NCI-H2196 treated with DMSO at 0.1 percent for 48 hours (cell line): ENCODE measurements around the gene BACH1.

Source experiments
- DNase-seq: peaks from one replicate; lab custom pipeline; 2025; ENCODE audit not compliant: unreplicated experiment; lab: John Stamatoyannopoulos, UW

Gene BACH1

DNA sequence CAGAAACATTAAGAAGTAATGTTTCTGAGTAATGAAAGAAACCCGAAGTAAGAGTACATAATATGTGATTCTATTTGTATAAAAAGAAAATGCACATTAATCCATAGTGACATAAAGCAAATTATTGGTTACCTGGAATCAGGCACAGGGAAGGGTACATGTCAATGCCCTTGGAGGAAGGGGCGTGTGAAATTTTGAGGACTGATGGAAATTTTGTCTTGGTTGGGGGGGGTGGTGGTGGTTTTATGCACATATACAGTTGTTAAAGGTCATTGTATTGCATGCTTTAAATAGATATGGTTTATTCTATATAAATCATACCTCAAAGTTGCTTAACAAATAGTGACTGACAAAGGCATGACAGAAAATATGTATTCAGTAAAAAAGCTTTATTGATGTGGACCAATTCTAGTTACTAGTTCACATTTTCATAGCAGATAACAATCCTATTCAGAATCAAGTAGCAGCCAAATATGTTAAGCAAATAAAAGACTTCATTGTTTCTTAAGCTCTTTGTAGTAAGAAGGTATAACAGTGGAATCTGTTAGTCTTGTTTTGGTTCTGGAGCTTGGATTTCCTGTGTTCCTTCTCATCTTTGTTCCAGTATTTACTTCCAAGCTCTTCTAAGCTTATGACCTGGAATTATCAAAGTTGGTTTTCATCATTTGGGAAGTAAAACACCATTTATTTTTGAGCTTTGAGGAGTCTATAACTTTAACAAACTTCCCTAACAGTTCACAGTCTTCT lies 15.1 kb downstream of the BACH1 start:
- DNase-seq = no peak

DNA sequence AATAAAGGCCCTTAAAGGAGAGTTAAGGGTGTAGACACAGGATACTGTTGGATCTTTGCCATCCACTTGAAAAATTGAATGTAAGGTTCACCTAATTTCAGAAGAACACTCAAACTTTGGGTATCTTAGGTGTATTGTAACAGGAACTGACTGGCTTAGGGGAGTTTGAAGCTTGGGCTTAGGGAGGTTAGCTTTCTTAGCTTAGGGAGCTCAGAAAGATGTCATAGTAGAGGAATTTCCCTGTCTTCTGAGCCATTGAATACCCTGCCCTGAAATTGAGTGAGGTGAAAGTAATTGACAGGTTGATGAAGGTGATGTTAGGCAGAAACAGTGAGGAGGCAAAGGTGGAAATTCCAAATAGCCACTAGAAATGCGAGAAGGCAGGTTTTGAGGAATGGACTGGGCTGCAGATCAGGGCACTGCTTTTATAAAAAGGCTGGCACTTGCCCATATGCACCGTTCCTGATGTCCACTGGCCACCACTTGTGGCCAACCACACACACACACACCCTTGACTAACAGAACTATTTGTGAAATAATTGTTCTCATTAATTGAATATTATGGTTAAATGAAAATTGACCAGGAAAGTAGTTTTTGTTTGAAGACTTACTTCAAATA lies 16.5 kb downstream of the BACH1 start:
- DNase-seq = no peak

DNA sequence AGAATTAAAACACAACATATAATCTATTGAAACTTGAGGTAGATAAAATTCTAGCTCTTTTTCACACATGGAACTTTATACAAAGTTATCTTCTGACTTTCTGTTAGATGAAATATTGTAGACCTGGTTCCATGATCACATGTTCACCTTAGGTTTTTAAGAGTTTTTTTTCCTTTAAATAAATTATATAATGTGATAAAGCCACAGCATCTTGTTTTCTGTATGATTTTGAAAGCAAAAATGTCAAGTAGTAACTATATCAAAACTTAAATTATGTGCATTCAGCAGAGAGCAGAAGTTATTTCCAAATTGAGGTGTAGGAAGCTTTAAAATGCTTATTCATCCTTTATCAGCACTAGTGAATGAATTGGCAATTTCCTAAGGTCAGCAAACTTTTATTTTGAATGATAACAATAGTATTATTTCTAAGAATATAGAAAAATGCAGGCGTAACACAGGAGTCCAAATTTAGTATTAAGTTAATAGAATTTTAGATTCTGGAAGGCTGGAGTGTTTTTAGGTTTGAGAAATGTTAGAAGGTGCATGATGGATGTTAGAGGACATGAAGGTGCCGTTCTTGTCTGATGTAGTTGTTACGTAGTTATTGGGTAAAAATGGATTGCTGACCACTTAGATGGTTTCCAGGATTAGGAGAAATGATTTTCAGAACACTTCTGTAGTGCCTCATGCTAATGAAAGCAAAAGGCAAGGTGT lies 17.5 kb downstream of the BACH1 start:
- no peak for DNase-seq

DNA sequence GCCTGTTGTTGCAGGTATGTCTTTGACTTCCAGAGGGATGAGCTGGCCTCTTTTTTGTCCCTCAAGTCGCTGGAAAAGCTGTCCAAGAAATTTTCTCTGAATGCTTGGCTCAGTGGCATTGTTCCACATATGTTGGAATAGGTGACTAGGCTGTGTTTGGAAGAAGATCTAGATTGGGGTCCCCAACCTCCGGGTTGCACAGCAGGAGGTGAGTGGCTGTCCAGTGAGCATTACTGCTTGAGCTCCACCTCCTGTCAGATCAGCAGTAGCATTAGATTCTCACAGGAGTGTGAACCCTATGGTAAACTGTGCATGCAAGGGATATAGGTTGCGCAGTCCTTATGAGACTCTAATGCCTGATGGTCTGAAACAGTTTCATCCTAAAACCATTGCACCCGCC lies 18.1 kb downstream of the BACH1 start:
- DNase-seq = no peak

DNA sequence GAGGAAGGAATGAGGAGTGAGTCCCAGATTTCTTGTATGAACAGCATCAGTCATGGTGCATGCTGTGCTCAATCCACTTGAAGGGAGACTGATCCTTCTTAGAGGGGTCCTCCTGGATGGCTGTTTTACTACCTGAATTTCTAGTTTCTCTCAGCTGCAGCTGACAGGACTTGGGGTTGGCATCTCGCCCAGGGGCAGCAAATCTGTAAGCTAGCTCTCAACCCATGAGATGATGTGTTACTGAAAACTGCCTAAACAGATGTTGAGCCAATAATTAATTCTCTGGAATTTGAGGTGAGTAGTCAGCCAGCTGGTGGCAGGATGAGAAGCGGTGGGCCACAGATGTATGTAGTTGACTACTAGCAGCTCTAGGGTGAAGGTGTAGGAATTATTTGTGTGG lies 19.6 kb downstream of the BACH1 start:
- no peak for DNase-seq

DNA sequence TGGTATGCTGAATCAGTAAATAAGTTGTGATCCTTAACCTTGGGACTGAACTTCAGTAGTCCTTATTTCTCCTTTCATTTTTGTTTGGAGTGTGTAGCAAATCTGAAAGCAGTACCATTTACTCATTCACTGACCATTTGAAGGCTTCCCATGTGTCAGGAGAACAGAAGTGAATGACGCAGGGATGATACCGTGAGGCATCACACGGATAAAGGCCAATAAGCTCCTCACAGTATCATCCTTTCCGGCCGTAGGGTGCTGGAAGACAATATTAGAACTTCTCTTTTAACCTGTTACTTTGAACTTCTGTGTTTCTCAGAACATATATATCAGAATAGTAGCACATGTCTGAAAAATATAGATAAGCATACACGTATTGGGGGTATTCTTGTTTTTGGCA lies 21.3 kb downstream of the BACH1 start:
- DNase-seq = no peak

DNA sequence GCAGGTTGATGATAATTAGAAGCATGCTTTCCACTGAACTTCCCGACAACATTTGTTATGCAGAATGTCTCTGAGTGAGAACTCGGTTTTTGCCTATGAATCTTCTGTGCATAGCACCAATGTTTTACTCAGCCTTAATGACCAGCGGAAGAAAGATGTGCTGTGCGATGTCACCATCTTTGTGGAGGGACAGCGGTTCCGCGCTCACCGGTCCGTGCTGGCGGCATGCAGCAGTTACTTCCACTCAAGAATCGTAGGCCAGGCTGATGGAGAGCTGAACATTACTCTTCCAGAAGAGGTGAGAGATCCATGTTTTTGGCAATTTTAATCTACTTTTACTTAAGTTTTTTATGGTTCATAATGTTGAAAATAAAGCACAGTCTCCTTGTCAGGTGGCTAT lies 22.5 kb downstream of the BACH1 start:
- no peak for DNase-seq

DNA sequence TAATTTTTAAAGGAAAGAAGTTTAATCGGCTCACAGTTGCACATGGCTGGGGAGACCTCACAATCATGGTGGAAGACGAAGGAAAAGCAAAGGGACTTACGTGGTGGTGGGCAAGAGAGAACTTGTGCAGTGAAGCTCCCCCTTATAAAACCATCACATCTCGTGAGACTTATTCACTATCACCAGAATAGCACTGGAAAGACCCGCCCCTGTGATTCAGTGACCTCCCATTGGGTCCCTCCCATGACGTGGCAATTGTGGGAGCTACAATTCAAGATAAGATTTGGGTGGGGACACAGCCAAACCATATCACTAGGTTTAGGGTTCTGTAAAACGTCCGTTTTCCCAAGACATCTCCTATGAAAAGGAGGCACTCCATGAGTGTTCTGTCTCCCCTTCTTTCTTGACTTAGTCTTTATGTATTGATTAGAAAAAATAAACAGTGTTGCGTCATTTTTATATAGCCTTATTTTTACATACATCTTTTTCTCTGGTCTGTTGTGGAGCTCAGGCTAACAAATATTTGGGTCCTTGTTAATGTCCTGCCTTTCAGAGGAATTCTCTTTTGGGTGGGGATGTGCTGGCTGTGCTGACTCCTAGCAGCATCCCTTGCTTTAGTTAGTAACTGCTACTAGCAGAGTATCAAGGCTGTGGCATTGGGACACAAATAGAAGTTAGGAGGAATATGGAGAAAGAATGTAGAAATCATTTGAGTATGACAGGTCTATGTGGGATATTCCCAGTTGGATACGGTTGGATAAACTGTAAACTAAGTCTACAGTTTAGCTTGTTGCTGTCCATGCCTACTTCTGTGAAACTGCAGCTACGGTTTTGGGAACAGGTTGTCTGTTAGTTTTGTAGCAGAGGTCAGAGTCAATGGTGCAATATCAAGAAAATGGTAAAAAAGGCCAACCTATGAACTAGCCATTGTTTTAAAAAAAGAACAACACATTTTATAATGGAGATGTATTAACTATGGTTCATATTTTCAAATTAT lies 23.5 kb downstream of the BACH1 start:
- DNase-seq = no peak

DNA sequence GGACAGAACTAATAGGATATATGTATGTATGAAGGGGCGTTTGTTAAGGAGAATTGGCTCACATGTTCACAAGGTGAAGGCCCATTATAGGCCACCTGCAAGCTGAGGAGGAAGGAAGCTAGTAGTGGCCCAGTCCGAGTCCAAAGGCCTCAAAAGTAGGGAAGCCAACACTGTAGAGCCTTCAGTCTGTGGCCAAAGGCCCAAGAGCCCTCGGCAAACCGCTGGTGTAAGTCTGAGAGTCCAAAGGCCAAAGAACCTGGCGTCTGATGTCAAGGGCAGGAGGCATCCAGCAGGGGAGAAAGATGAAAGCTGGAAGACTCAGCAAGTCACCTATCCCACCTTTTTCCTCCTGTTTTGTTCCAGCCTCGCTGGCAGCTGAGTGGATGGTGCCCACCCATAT lies 24.5 kb downstream of the BACH1 start:
- no peak for DNase-seq

DNA sequence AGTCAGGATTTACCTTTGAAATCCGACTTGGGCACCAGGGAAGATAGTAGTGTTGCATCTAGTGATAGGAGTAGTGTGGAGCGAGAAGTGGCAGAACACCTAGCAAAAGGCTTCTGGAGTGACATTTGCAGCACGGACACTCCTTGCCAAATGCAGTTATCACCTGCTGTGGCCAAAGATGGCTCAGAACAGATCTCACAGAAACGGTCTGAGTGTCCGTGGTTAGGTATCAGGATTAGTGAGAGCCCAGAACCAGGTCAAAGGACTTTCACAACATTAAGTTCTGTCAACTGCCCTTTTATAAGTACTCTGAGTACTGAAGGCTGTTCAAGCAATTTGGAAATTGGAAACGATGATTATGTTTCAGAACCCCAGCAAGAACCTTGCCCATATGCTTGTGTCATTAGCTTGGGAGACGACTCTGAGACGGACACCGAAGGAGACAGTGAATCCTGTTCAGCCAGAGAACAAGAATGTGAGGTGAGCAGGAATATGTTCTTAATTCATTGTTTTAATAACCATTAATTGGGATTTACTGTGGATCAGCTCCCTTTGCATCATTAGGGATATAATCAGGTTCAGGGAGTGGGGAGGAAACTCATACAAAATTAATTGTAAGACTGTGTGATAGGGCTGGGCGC lies 28.3 kb downstream of the BACH1 start:
- DNase-seq = no peak

DNA sequence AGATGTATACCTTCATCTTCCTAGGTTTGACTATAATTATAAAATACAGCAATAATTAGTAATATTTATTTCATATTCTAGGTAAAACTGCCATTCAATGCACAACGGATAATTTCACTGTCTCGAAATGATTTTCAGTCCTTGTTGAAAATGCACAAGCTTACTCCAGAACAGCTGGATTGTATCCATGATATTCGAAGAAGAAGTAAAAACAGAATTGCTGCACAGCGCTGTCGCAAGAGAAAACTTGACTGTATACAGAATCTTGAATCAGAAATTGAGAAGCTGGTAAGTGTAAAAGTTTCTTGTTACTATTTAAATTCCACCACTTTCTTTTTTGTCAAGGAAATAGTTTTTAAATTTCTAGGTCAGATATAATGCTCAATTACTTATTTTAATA lies 30.7 kb downstream of the BACH1 start:
- no peak for DNase-seq

DNA sequence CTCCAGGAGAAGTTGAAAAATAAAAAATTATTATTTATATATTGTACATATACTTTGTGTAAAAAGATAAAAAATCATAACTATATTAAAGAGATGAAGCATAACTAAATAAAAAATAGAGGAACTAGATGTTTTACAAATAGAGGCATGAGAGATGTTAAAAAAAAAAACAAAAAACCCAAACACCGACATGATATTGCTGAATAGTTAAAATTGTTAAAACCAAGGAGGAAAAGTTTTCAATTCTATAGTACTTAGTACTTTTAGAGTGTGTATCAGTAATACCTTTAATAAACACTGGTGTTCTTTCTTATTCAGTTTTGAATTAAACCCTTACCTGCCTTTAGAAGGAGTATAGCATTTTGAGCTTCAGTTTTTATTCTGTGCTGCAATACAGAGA lies 32.1 kb downstream of the BACH1 start:
- DNase-seq = no peak

DNA sequence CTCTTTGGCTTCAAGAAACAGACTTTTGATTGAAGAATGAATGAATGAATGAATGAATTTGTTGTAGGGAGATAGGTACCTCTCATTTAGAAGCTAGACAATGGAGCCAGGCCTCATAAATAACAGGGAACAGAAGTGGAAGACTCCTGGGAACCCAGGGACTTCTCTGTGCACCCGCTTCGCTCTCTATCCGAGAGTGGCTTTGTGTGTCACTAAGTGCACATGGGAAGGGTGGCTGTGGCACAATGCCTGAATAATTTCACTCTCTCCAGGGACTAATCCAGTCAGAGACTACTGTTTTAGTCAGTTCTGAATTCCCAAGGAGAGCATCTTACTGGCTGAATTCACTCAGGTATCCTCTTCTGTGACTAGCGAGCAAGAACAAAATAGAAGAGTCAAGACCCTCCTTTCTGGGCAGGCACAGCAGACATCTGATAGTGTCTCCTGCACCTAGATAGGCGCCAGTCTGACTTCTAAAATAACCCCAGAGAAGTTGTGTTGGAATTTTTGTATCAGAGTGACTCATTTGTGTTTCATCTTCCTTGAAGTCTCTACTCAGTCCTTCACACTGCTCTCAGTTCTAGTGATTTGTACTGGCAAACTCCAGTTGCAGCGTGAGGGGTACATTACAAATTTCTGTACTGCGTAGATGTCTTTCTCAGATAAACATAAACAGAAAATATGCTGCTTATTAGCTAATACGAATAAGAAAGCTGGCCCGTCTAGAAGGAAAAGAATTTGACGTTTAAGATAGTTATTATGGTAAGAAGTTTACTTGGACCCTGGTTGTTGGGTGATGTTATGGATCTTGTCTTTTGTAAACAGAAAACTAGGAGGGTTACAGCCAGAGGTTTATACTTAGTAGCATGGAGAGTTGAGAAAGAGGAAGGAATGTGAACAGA lies 34.0 kb downstream of the BACH1 start:
- no peak for DNase-seq

DNA sequence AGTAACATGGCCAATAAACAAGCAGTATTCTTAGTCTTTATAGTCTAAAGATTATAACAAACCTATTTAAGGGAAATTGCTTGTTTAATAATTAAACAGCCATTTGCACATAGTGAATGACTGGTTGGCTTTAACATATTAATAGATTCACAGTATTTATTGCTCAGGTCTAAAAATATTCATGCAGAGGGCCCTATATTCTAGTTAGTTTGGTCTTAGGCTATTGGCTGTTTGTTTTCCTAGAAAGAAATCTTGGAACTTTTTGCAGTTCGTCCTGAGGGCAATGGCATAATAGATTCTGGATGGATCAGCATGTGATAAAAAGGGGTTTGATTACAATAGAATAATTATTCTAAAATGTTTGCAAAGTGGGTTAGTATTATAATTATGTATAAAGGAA lies 34.7 kb downstream of the BACH1 start:
- no peak for DNase-seq

DNA sequence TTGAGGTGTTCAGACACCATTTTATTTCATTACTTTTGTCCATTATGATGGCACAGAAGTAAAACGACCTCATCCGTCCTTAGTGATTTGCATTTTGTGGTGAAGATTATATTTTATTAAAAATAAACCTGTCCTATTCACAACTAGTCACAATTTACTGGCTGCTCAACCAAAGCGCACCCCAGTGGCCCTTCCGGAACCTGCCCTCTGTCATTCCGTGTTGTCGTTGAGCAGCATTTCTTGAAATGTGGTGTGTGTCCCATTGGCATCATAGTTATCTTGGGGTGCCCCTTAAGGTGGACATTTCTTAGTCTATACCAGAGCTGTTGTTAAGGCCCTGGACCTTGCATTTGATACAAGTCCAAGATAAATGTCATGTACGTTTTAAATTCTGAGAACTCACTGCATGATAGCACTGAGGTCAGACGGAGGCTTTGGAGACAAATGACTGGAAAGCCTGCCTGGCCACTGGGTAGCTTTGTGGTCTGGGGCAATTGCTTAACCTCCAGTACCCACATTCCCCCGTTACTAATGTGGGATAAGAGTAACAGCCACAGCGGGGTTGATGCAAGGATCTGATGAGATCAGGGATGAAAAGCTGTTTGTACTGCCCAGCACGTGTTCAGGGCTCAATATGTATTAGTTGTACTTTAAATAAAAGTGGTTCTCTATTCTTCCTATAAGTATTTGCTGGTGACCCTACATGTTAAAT lies 36.2 kb downstream of the BACH1 start:
- no peak for DNase-seq

DNA sequence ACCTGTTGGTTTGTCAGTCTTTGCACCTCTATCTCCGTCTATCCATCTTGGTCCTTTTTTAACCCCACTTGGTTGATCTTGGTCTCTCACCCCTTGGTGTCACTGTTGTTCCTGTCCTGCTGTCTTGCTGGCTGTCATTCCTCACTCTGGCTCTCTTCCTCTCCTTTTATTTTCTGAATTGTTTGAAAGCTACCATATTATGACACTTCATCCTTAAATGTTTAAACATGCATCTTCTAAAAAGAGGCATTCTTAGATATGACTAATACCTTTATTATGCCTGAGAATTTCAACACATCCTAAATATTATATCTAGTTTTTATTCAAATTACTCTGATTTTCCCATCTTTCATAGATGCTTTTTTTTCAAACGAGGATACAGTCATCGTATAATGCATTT lies 37.0 kb downstream of the BACH1 start:
- DNase-seq = no peak

DNA sequence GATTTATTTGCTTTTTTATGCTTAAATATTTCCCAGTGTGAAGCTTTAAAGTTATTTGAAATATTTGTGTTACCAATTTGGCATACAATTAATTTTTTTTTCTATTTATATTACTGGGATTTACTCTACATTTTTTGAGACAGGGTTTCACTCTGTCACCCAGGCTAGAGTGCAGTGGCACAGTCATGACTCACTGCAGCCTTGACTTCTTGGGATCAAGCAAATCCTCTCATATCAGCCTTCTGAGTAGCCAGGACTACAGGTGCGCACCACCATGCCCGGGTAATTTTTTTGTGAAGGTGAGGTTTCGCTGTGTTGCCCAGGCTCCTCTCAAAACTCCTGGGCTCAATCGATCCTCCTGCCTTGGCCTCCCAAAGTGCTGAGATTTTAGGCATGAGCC lies 39.5 kb downstream of the BACH1 start:
- no peak for DNase-seq

DNA sequence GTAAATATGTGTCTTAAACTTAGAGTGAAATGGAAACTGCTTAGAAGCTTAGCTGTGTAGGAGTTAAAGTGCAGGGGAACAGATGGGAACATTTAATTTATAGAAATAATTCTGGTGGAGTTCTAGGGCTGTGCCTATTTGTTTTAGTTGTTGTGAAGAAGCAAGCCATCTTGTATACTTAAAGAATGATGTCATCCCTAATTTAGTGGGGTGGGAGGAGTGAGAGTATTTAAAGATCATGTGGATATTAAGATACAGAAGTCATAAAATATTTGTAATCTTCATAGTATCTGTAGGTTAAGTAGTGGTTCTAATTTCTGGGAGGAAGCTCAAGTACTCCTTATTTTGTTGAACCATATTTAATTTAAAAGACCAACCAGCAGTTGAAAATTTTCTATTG lies 41.5 kb downstream of the BACH1 start:
- DNase-seq = no peak

DNA sequence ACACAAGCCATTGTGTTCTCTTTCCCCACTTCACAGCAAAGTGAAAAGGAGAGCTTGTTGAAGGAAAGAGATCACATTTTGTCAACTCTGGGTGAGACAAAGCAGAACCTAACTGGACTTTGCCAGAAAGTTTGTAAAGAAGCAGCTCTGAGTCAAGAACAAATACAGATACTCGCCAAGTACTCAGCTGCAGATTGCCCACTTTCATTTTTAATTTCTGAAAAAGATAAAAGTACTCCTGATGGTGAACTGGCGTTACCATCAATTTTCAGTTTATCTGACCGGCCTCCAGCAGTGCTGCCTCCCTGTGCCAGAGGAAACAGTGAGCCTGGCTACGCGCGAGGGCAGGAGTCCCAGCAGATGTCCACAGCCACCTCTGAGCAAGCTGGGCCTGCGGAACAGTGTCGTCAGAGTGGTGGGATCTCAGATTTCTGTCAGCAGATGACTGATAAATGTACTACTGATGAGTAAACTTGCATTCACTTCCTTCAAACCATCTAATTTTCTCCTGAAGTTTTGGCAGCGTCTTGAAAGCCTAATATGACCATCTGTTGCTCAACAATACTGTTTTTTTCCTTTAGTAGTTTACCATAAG lies 43.7 kb downstream of the BACH1 start:
- no peak for DNase-seq
